Heart left ventricle (tissue), 16 donors: ENCODE data around the gene ASIC3. TPM values are rescaled to one million over a fixed set of nuclear protein-coding genes. Genes with fewer than 3 reads are reported as not detected.

ENCODE experiments used
- ATAC-seq, 4 donors: fragments of 200-7000 bp; cut with Tn5 transposase; one replicate each; pipeline ENCODE4 v1.9.1; 2020 to 2022; ENCODE audit warnings: moderate library complexity in 4 of 4, mild to moderate bottlenecking in 3 of 4, moderate number of reproducible peaks in 1 of 4
- DNase-seq, 5 donors: peaks; one replicate each; pipeline ENCODE4 v3.0.0-alpha.2; 2020
- H3K27ac ChIP-seq, 12 donors: fragments of 200-600 bp; sonication (generic) in 4 of 12; one replicate each; pipeline versions ENCODE4 v1.5.0 to v1.8.0; 2016 to 2022; ENCODE audit warnings: mild to moderate bottlenecking in 2 of 12
- H3K27me3 ChIP-seq, 9 donors: fragments of 200-600 bp; sonication (generic) in 2 of 9; one replicate each; pipeline versions ENCODE4 v1.5.1 to v1.8.0; 2016 to 2022; ENCODE audit warnings: mild to moderate bottlenecking in 3 of 9
- H3K36me3 ChIP-seq, 9 donors: fragments of 200-600 bp; sonication (generic) in 2 of 9; one replicate each; pipeline versions ENCODE4 v1.5.0 to v1.8.0; 2018 to 2022; ENCODE audit warnings: mild to moderate bottlenecking in 2 of 9
- H3K4me1 ChIP-seq, 12 donors: fragments of 200-600 bp; sonication (generic) in 4 of 12; one replicate each; pipeline versions ENCODE4 v1.5.0 to v1.8.0; 2016 to 2022; ENCODE audit warnings: mild to moderate bottlenecking in 3 of 12
- H3K4me3 ChIP-seq, 12 donors: fragments of 200-600 bp; sonication (generic) in 4 of 12; one replicate each; pipeline versions ENCODE4 v1.5.0 to v1.8.0; 2017 to 2022; ENCODE audit warnings: mild to moderate bottlenecking in 9 of 12, moderate library complexity in 4 of 12
- H3K9me3 ChIP-seq, 12 donors: fragments of 200-600 bp; sonication (generic) in 4 of 12; one replicate each; pipeline versions ENCODE4 v1.5.0 to v1.8.0; 2016 to 2022; ENCODE audit warnings: mild to moderate bottlenecking in 1 of 12
- CTCF ChIP-seq, 12 donors: fragments of 200-600 bp; sonication (generic) in 4 of 12; IDR thresholded peaks; one replicate each; pipeline versions ENCODE4 v1.5.0 to v1.8.0; 2018 to 2022; ENCODE audit warnings: antibody characterized with exemption in 12 of 12, mild to moderate bottlenecking in 5 of 12
- POLR2A ChIP-seq, 2 donors: fragments of 450-650 bp; IDR thresholded peaks; one replicate each; pipeline ENCODE4 v1.6.1; 2017; ENCODE audit warnings: antibody characterized with exemption in 2 of 2, mild to moderate bottlenecking in 2 of 2, moderate library complexity in 2 of 2
- WGBS, 4 donors: extraction: QIAGEN DNeasy Blood & Tissue Kit in 2 of 4; methylation state at CpG; one replicate each; pipeline versions ENCODE4 v1.1.5 to v1.1.7; 2013 to 2018; 5-methylcytosine and 5-hydroxymethylcytosine counted together
- intact Hi-C, 10 donors: fragments of 100-400 bp; cut with DNase I; formaldehyde crosslinking; loops; one replicate each; pipeline versions ENCODE4 v1.11.1 to v1.14.2; 2022
- polyA plus RNA-seq, 2 donors: library from polyadenylated mRNA; stranded (reverse); fragments of 200-250 nt; gene quantifications; one replicate each; pipeline ENCODE4 v1.2.3, GENCODE V29; 2013
- total RNA-seq, 9 donors: library from RNA; depleted of rRNA in 2 of 9; stranded (reverse); fragments of >200 nt in 2 of 9; fragmentation: NEBNext Ultra II Directional in 3 of 9; extraction: Animal tissue kit (Norgen Biotek cat#: 25700) in 3 of 9; gene quantifications; one replicate each; pipeline versions ENCODE4 v1.1.0 to v1.2.4, GENCODE V29; 2016 to 2023
- donor health status: ischemic (EF 13 %, LVEDD 7.1; RV severe dilation, severe dysfunction).
- donor health status: healthy with polysubstance abuse.
- donor health status: DM: no; HTN: yes; CAD: no.
- donor health status: DM: no; HTN: no; CAD: no.
- donor health status: ischemic (EF 25% LVEDD 6.9; RV normal size, moderate dysfunction).
- donor health status: ischemic (EF 25% LVEDD 5.7; RV mildly dilated, moderate dysfunction).
- donor health status: healthy.
- donor health status: DM: yes; HTN: yes; CAD: no.
- donor health status: ischemic (EF 35%, LVEDD 5.7; RV mildly dilated, moderate dysfunction).
- donor health status: nonischemic (EF 11% LVEDD 7.7; RV severe dilation, severe dysfunction).
- donor health status: DM: yes; HTN: yes; CAD: no.
- donor health status: PGD.
- donor health status: ischemic (EF 29% LVEDD 5.4; RV normal size, mild dysfunction).
- donor health status: nonischemic (EF 23%, LVEDD 6.1; RV moderate dilation, normal function).

Gene ASIC3
- total and polyA plus RNA-seq, 11 donors: 2.7 to 12.9 (median 4.8) TPM

- WGBS, 4 donors: 12 to 15% (median 13%) methylated on average over 12 to 21 of the region's 21 CpGs
- intact Hi-C loops: loop anchor here in 3 of 10 donors (1.0 to 10.0 kb wide), 3 partner anchors 20 to 54 kb away; partner anchors contain the start of gene FASTK (in 2 of the 3)
- Histone ChIP-seq H3K9me3 (no peaks in the 10 kb centered on the region), H3K27ac (peak overlapping the region in 10 of 12 donors; percentile 90 to 99 (median 98)), H3K4me1 (peaks cover 9 to 55% (median 49%) of the 10 kb centered on the region in 12 donors), H3K36me3 (peaks cover 0 to 22% (median 18%) of the 10 kb centered on the region in 9 donors), H3K4me3 (peak overlapping the region; percentile 68 to 100 (median 90)), H3K27me3 (no peaks in the 10 kb centered on the region)
- ATAC-seq (peak in 1 of 4 donors; percentile 3), DNase-seq (peak in 2 of 5 donors; percentile 56 to 66)
- TF ChIP-seq POLR2A (IDR thresholded peaks at IDR 0.05): no peak
- peak in 1 of 12 donors; percentile 20 for TF ChIP-seq CTCF (IDR thresholded peaks at IDR 0.05)
Measured at GRCh38 chr7:151060416-151061212, 12.3 kb downstream of the ASIC3 start.

- intact Hi-C loops: loop anchor here in 2 of 10 donors (2.0 to 10.0 kb wide), 2 partner anchors 19 to 53 kb away; partner anchors contain the start of gene FASTK (in 1 of the 2)
- WGBS, 4 donors: 58 to 60% (median 60%) methylated on average over 31 to 33 of the region's 33 CpGs
- peaks cover 0 to 31% (median 27%) of the 10 kb centered on the region in 9 donors for H3K36me3 ChIP-seq
- H3K27me3 ChIP-seq: no peaks in the 10 kb centered on the region
- peak overlapping the region in 8 of 12 donors; percentile 68 to 100 (median 90) for H3K4me3 ChIP-seq
- TF ChIP-seq POLR2A (IDR thresholded peaks at IDR 0.05): no peak
- no peak for TF ChIP-seq CTCF (IDR thresholded peaks at IDR 0.05)
- peaks cover 9 to 55% (median 49%) of the 10 kb centered on the region in 12 donors for H3K4me1 ChIP-seq
- DNase-seq: no peak
- H3K27ac ChIP-seq: peak overlapping the region in 8 of 12 donors; percentile 53 to 99 (median 98)
- ATAC-seq: no peak
- H3K9me3 ChIP-seq: no peaks in the 10 kb centered on the region
Measured at GRCh38 chr7:151061213-151062110, 13.1 kb downstream of the ASIC3 start.

- Histone ChIP-seq H3K4me1 (peaks cover 9 to 50% (median 44%) of the 10 kb centered on the region in 12 donors), H3K27ac (peak overlapping the region in 8 of 12 donors; percentile 46 to 99 (median 70)), H3K36me3 (peaks cover 0 to 37% (median 33%) of the 10 kb centered on the region in 9 donors), H3K9me3 (no peaks in the 10 kb centered on the region), H3K27me3 (no peaks in the 10 kb centered on the region), H3K4me3 (peak overlapping the region in 1 of 12 donors; percentile 30)
- DNase-seq (no peak), ATAC-seq (no peak)
- 70 to 87% (median 75%) methylated on average over 11 of the region's 11 CpGs for WGBS, 4 donors
- TF ChIP-seq POLR2A (IDR thresholded peaks at IDR 0.05) (no peak), CTCF (IDR thresholded peaks at IDR 0.05) (no peak)
- intact Hi-C loops: loop anchor here in 1 of 10 donors (10.0 kb wide), 1 partner anchor 53 kb away; no protein-coding TSS in a partner anchor
Measured at GRCh38 chr7:151062111-151062398, 13.7 kb downstream of the ASIC3 start.
